Measurements from ENCODE around the gene BID. TPM values are rescaled to one million over a fixed set of nuclear protein-coding genes. Genes with fewer than 3 reads are reported as not detected.

The BID gene
- total and polyA plus RNA-seq, 2 experiments from 2014 or later = 64.6 to 70.7 TPM

DNA sequence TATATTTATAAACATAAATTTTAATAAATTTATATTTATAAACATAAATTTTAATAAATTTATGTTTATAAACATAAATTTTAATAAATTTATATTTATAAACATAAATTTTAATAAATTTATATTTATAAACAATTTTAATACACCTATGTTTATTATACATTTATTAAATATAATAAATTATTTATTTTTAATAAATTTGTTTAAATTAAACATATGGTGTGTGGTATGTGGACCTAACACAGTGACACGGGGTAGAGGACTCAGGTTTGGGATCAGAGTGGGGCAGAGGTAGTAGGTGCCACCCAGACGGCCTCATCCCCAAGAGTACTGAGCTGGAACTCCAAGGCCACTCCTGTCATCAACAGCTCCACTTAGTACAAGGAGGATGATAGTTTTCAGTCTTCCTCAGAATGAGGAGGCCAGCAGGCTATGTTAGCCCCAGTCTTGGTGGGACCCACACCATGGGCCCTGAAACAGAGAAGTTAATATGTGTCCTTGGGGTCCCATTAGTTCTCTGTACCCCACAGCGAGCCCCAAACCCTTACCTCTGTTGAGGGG lies 46.7 kb upstream of the BID start:
- Histone ChIP-seq H3K79me2 (ENCODE audit: insufficient read depth) (no peaks in the 10 kb centered on the region), H3K9me3 (ENCODE audit: low read depth) (no peaks in the 10 kb centered on the region), H3K36me3 (ENCODE audit: low read depth) (no peaks in the 10 kb centered on the region), H4K20me1 (ENCODE audit: insufficient read depth) (no peaks in the 10 kb centered on the region), H3K27me3 (replicated peaks; ENCODE audit: insufficient read depth) (no peaks in the 10 kb centered on the region), H3F3A (ENCODE audit: insufficient read depth) (no peaks in the 10 kb centered on the region), H3K27ac (no peak overlapping the region), H3K4me1 (ENCODE audit: insufficient read depth) (no peaks in the 10 kb centered on the region), H3K9ac (no peak overlapping the region), H3K4me2 (ENCODE audit: unreplicated experiment) (no peak overlapping the region), H3K4me3 (no peak overlapping the region), H2AFZ (no peak overlapping the region), H3K9me2 (ENCODE audit: insufficient read depth) (no peaks in the 10 kb centered on the region)
- WGBS, 2 experiments (ENCODE audit: low coverage in 1 of 2, low lambda C conversion rate in 2 of 2, missing lambda C conversion rate in 2 of 2) = 96 to 99% methylated on average over 3 of the region's 3 CpGs
- DNase-seq = no peak
- TF ChIP-seq EZH2 (IDR thresholded peaks at IDR 0.05; ENCODE audit: insufficient read depth, poor library complexity, severe bottlenecking) = no peak
- no peak for TF ChIP-seq EZH2phosphoT487 (IDR thresholded peaks at IDR 0.05; ENCODE audit: insufficient read depth, low read depth)
- in situ Hi-C loops (cut with MboI) = no loop called here

DNA sequence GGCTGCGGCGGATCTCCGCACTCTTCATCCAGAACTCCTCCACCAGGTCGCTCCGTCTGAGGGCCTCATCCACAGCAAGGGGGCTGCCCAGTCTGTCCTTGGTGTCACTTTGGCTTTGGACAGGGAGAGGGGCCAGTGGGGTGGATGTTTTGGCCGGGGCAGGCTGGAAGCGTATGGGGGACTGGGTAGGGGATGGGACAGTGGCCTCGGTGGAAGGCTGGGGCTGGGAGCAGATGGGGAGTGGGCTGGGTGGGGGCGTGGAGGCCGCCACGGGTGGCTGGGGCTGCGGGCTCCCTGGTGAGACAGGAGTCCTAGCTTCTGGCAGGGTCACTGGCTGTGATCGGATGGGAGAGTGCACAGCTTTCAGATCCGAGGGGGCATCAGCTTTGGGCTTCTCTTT lies 44.4 kb upstream of the BID start:
- DNase-seq = no peak
- Histone ChIP-seq H3K27ac (no peak overlapping the region), H3K9ac (no peak overlapping the region), H4K20me1 (ENCODE audit: insufficient read depth) (no peaks in the 10 kb centered on the region), H2AFZ (no peak overlapping the region), H3K79me2 (ENCODE audit: insufficient read depth) (no peaks in the 10 kb centered on the region), H3K4me1 (ENCODE audit: insufficient read depth) (no peaks in the 10 kb centered on the region), H3F3A (ENCODE audit: insufficient read depth) (no peaks in the 10 kb centered on the region), H3K9me2 (ENCODE audit: insufficient read depth) (no peaks in the 10 kb centered on the region), H3K9me3 (ENCODE audit: low read depth) (no peaks in the 10 kb centered on the region), H3K36me3 (ENCODE audit: low read depth) (no peaks in the 10 kb centered on the region), H3K4me2 (ENCODE audit: unreplicated experiment) (no peak overlapping the region), H3K4me3 (no peak overlapping the region), H3K27me3 (replicated peaks; ENCODE audit: insufficient read depth) (no peaks in the 10 kb centered on the region)
- in situ Hi-C loops (cut with MboI) = no loop called here
- 93% methylated on average over 7 to 14 of the region's 14 CpGs for WGBS, 2 experiments (ENCODE audit: low coverage in 1 of 2, low lambda C conversion rate in 2 of 2, missing lambda C conversion rate in 2 of 2)
- TF ChIP-seq EZH2 (IDR thresholded peaks at IDR 0.05; ENCODE audit: insufficient read depth, poor library complexity, severe bottlenecking) = no peak
- no peak for TF ChIP-seq EZH2phosphoT487 (IDR thresholded peaks at IDR 0.05; ENCODE audit: insufficient read depth, low read depth)

DNA sequence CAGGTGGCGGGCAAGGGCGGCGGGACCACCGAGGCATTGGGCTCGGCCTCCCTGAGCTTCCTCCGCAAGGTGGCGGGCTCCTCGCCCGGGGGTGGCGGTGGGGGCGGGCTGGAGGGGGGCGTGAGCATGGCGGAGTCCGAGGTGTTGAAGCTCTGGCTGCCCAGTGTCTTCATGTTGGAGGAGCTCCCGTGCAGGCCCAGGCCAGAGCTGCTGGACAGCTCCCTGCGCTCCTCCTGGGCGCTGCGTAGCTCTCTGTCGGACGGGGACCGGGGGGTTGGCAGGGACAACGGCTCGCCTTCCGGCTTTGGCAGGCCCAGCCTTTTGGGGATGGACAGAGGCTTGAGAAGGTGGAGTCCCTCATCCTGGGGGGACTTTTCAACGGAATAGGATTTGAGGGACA lies 43.9 kb upstream of the BID start:
- Histone ChIP-seq H3K27me3 (replicated peaks; ENCODE audit: insufficient read depth) (no peaks in the 10 kb centered on the region), H3K4me2 (ENCODE audit: unreplicated experiment) (no peak overlapping the region), H4K20me1 (ENCODE audit: insufficient read depth) (no peaks in the 10 kb centered on the region), H3K9ac (no peak overlapping the region), H3K4me3 (no peak overlapping the region), H3K9me3 (ENCODE audit: low read depth) (no peaks in the 10 kb centered on the region), H3K4me1 (ENCODE audit: insufficient read depth) (no peaks in the 10 kb centered on the region), H3F3A (ENCODE audit: insufficient read depth) (no peaks in the 10 kb centered on the region), H2AFZ (no peak overlapping the region), H3K36me3 (ENCODE audit: low read depth) (no peaks in the 10 kb centered on the region), H3K27ac (no peak overlapping the region), H3K79me2 (ENCODE audit: insufficient read depth) (no peaks in the 10 kb centered on the region), H3K9me2 (ENCODE audit: insufficient read depth) (no peaks in the 10 kb centered on the region)
- no peak for TF ChIP-seq EZH2 (IDR thresholded peaks at IDR 0.05; ENCODE audit: insufficient read depth, poor library complexity, severe bottlenecking)
- no peak for TF ChIP-seq EZH2phosphoT487 (IDR thresholded peaks at IDR 0.05; ENCODE audit: insufficient read depth, low read depth)
- no peak for DNase-seq
- in situ Hi-C loops (cut with MboI) = no loop called here
- 87 to 90% methylated on average over 14 to 25 of the region's 25 CpGs for WGBS, 2 experiments (ENCODE audit: low coverage in 1 of 2, low lambda C conversion rate in 2 of 2, missing lambda C conversion rate in 2 of 2)

DNA sequence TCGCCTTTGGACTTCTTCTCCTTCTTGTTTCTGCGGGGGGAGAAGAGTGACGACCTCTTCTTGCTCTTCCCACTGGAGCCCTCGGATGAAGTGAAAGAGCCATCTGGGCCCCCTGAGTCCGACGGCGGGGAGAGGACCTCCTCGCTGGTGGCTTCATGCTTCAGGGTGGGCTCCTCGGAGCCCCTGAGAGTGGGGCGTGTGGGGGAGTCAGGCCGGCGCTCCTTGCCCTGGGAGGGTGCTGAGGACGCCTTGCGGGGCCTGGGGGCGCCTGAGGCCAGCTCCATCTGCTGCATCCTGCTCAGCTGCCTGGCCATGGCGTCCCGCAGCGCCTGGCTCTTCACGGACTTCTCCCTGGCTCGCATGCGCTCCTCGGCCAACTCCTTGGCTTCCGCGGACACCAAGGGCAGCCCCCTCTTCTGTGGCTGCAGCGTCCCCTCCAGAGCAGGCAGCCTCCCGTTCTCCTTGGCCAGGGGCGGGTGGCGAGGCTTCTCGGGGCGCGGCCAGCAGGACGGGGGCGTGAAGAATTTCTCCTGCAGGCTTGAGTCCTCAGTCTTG lies 43.3 kb upstream of the BID start:
- Histone ChIP-seq H3K4me1 (ENCODE audit: insufficient read depth) (no peaks in the 10 kb centered on the region), H3K36me3 (ENCODE audit: low read depth) (no peaks in the 10 kb centered on the region), H3K9me2 (ENCODE audit: insufficient read depth) (no peaks in the 10 kb centered on the region), H3K4me2 (ENCODE audit: unreplicated experiment) (no peak overlapping the region), H2AFZ (no peak overlapping the region), H3F3A (ENCODE audit: insufficient read depth) (no peaks in the 10 kb centered on the region), H3K79me2 (ENCODE audit: insufficient read depth) (no peaks in the 10 kb centered on the region), H4K20me1 (ENCODE audit: insufficient read depth) (no peaks in the 10 kb centered on the region), H3K9ac (no peak overlapping the region), H3K4me3 (no peak overlapping the region), H3K27ac (no peak overlapping the region), H3K27me3 (replicated peaks; ENCODE audit: insufficient read depth) (no peaks in the 10 kb centered on the region), H3K9me3 (ENCODE audit: low read depth) (no peaks in the 10 kb centered on the region)
- DNase-seq = no peak
- in situ Hi-C loops (cut with MboI) = no loop called here
- TF ChIP-seq EZH2 (IDR thresholded peaks at IDR 0.05; ENCODE audit: insufficient read depth, poor library complexity, severe bottlenecking) = no peak
- TF ChIP-seq EZH2phosphoT487 (IDR thresholded peaks at IDR 0.05; ENCODE audit: insufficient read depth, low read depth) = no peak
- WGBS, 2 experiments (ENCODE audit: low coverage in 1 of 2, low lambda C conversion rate in 2 of 2, missing lambda C conversion rate in 2 of 2) = 94 to 95% methylated on average over 31 to 33 of the region's 33 CpGs
